A204.1 (cell line): ENCODE results near the gene SLC9A9.

Source experiments
- FAIRE-seq: peaks from 2 replicates; lab custom pipeline; 2012; peaks lifted over from hg19 to GRCh38; lab: Jason Lieb, UNC

The SLC9A9 gene

GRCh38 chr3:143643905-143644304 is 204.4 kb downstream of the SLC9A9 start:
- FAIRE-seq: no peak

- no peak for FAIRE-seq
Measured at GRCh38 chr3:143640774-143641173, 207.5 kb downstream of the SLC9A9 start.

GRCh38 chr3:143637133-143637532 is 211.1 kb downstream of the SLC9A9 start:
- peak; percentile 25 for FAIRE-seq

- FAIRE-seq: no peak
Measured at GRCh38 chr3:143634991-143635390, 213.3 kb downstream of the SLC9A9 start.

GRCh38 chr3:143634427-143634826 is 213.8 kb downstream of the SLC9A9 start:
- FAIRE-seq: no peak

- no peak for FAIRE-seq
Measured at GRCh38 chr3:143633816-143634215, 214.5 kb downstream of the SLC9A9 start.

GRCh38 chr3:143629726-143630125 is 218.5 kb downstream of the SLC9A9 start:
- no peak for FAIRE-seq

GRCh38 chr3:143628971-143629370 is 219.3 kb downstream of the SLC9A9 start:
- no peak for FAIRE-seq

GRCh38 chr3:143627336-143627735 is 220.9 kb downstream of the SLC9A9 start:
- FAIRE-seq: no peak

GRCh38 chr3:143619231-143619630 is 229.0 kb downstream of the SLC9A9 start:
- no peak for FAIRE-seq

GRCh38 chr3:143617050-143617449 is 231.2 kb downstream of the SLC9A9 start:
- no peak for FAIRE-seq

- FAIRE-seq: no peak
Measured at GRCh38 chr3:143613226-143613625, 235.0 kb downstream of the SLC9A9 start.

GRCh38 chr3:143612541-143612940 is 235.7 kb downstream of the SLC9A9 start:
- FAIRE-seq: no peak

- FAIRE-seq: no peak
Measured at GRCh38 chr3:143608966-143609365, 239.3 kb downstream of the SLC9A9 start.

- FAIRE-seq: no peak
Measured at GRCh38 chr3:143605233-143605950, 242.9 kb downstream of the SLC9A9 start.

GRCh38 chr3:143604402-143605185 is 243.7 kb downstream of the SLC9A9 start:
- FAIRE-seq: no peak

GRCh38 chr3:143603774-143604173 is 244.5 kb downstream of the SLC9A9 start:
- no peak for FAIRE-seq

GRCh38 chr3:143601723-143602484 is 246.4 kb downstream of the SLC9A9 start:
- FAIRE-seq: no peak

- FAIRE-seq: no peak
Measured at GRCh38 chr3:143600756-143601718, 247.2 kb downstream of the SLC9A9 start.

GRCh38 chr3:143597774-143598652 is 250.3 kb downstream of the SLC9A9 start:
- FAIRE-seq: no peak
